ENCODE results near the gene GAA. TPM values are rescaled to one million over a fixed set of nuclear protein-coding genes. Genes with fewer than 3 reads are reported as not detected.

GAA gene
- total and polyA plus RNA-seq, 11 donors, result 27.5 to 109 (median 46.0) TPM

DNA sequence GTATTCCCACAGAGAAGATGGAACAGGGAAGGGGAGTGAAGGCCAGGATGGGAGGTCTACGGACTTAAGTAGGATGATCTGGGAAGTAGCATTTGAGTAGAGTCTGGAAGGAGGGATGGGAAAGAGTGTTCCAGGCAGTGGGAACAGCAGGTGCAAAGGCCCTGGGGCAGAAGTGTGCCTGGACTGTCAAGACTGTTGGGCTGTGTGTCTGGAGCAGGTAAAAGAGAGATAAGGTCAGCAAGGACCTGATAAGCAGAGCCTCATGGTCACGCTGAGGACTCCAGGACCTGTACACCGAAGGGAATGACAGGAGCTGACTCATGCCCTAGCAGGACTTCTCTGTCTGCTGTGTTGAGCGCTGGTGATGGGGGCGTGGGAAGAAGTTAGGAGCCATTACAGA is 67.7 kb downstream of the GAA start:
- intact Hi-C loops (cut with DNase I), result no loop called here
- H3K4me1 ChIP-seq, result no peaks in the 10 kb centered on the region
- H3K4me3 ChIP-seq, result no peak overlapping the region
- DNase-seq (no peak), ATAC-seq (no peak)
- no peaks in the 10 kb centered on the region for H3K36me3 ChIP-seq
- TF ChIP-seq POLR2A (IDR thresholded peaks at IDR 0.05), result no peak
- TF ChIP-seq, protein P1, sequence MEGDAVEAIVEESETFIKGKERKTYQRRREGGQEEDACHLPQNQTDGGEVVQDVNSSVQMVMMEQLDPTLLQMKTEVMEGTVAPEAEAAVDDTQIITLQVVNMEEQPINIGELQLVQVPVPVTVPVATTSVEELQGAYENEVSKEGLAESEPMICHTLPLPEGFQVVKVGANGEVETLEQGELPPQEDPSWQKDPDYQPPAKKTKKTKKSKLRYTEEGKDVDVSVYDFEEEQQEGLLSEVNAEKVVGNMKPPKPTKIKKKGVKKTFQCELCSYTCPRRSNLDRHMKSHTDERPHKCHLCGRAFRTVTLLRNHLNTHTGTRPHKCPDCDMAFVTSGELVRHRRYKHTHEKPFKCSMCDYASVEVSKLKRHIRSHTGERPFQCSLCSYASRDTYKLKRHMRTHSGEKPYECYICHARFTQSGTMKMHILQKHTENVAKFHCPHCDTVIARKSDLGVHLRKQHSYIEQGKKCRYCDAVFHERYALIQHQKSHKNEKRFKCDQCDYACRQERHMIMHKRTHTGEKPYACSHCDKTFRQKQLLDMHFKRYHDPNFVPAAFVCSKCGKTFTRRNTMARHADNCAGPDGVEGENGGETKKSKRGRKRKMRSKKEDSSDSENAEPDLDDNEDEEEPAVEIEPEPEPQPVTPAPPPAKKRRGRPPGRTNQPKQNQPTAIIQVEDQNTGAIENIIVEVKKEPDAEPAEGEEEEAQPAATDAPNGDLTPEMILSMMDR (IDR thresholded peaks at IDR 0.05), result no peak
- no peaks in the 10 kb centered on the region for H3K9me3 ChIP-seq
- H3K27me3 ChIP-seq, result peaks cover 0 to 4% (median 0%) of the 10 kb centered on the region in 9 donors
- WGBS, 4 donors, result 84 to 90% (median 87%) methylated on average over 5 of the region's 5 CpGs
- H3K27ac ChIP-seq, result no peak overlapping the region

MicroRNAs within 50 kb of the gene (microRNA counts, 767-probe panel; counts per million panel counts)
- 0 to 71.6 counts per million in 2 donors for microRNA hsa-miR-1268b

Small RNAs within 50 kb of the gene (microRNA-seq; reads per million reads assigned to microRNA genes)
- gene MIR1268B, result 0 reads per million in 4 donors

Other genes with a start within 250 kb of the GAA start
- 10 to 100 TPM; 12.3 to 22.1 (median 17.5) TPM for gene TBC1D16, start 65.7 kb upstream of the GAA start, total RNA-seq
- 10 to 100 TPM in 1 of 2 donors, 1 to 10 TPM in 1; 5.3 to 14.1 TPM for gene TBC1D16, start 65.7 kb upstream of the GAA start, polyA plus RNA-seq
- 1 to 10 TPM; 2.4 to 9.0 (median 5.9) TPM for gene CCDC40, start 64.9 kb upstream of the GAA start, total RNA-seq
- gene CCDC40, start 64.9 kb upstream of the GAA start, polyA plus RNA-seq, result 1 to 10 TPM; 2.7 to 6.1 TPM
- 10 to 100 TPM; 20.4 to 45.1 (median 31.6) TPM for gene EIF4A3, start 45.5 kb downstream of the GAA start, total RNA-seq
- 10 to 100 TPM; 17.8 to 57.5 TPM for gene EIF4A3, start 45.5 kb downstream of the GAA start, polyA plus RNA-seq
- gene CARD14, start 68.4 kb downstream of the GAA start, total RNA-seq, result under 1 TPM in 4 of 9 donors, not detected in 5; 0.18 to 0.44 (median 0.19) TPM
- under 1 TPM; 0.11 to 0.19 TPM for gene CARD14, start 68.4 kb downstream of the GAA start, polyA plus RNA-seq
- 10 to 100 TPM in 8 of 9 donors, 1 to 10 TPM in 1; 6.4 to 27.0 (median 14.9) TPM for gene SGSH, start 118.8 kb downstream of the GAA start, total RNA-seq
- gene SGSH, start 118.8 kb downstream of the GAA start, polyA plus RNA-seq, result 10 to 100 TPM; 11.9 to 12.8 TPM
- gene SLC26A11, start 118.8 kb downstream of the GAA start, total RNA-seq, result 10 to 100 TPM in 2 of 9 donors, 1 to 10 TPM in 7; 2.4 to 13.0 (median 4.6) TPM
- gene SLC26A11, start 118.8 kb downstream of the GAA start, polyA plus RNA-seq, result 1 to 10 TPM; 2.7 to 3.4 TPM
- gene RNF213, start 159.3 kb downstream of the GAA start, total RNA-seq, result 100 to 1,000 TPM in 1 of 9 donors, 10 to 100 TPM in 8; 24.2 to 167 (median 32.7) TPM
- gene RNF213, start 159.3 kb downstream of the GAA start, polyA plus RNA-seq, result 10 to 100 TPM; 23.1 to 31.4 TPM